ENCODE results near the gene MAPK10.

Gene MAPK10

DNA sequence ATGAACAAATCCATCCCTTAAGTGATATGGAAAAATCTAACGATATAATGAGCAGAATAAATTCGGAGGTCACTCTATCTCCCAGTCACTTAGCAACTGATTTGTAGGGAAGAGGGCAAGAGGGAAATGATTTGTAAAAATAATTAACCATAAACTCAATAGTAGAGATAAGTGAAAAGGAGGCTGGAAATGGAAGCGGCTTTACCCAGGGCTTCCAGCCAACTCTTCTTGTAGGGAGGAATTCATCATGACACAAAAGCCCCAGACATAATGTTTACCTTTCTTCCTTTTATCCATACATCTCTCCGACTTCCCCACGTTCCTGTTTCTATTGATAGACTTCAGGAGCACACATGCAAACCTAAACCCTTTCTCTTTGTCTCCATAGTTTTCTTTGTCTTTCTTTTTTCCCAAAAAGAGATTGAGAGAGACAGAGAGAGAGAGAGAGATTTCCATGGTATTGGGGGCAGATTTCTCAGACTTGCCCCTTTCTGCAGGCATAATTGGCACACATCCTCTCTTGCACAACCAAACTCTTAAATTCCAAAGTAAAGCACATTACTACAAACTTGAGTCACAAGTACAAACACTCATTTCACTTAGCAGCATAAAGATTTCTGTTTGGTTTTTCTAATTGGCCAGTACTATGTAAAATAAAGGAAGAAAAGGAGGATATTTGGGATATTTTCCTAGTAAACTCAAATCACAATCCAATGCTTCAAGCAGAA is 140.9 kb downstream of the MAPK10 start (continued):
- TF ChIP-seq, protein P1, sequence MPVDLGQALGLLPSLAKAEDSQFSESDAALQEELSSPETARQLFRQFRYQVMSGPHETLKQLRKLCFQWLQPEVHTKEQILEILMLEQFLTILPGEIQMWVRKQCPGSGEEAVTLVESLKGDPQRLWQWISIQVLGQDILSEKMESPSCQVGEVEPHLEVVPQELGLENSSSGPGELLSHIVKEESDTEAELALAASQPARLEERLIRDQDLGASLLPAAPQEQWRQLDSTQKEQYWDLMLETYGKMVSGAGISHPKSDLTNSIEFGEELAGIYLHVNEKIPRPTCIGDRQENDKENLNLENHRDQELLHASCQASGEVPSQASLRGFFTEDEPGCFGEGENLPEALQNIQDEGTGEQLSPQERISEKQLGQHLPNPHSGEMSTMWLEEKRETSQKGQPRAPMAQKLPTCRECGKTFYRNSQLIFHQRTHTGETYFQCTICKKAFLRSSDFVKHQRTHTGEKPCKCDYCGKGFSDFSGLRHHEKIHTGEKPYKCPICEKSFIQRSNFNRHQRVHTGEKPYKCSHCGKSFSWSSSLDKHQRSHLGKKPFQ (tag by site-specific recombination; IDR thresholded peaks at IDR 0.05), result no peak
- TF ChIP-seq, protein P2, sequence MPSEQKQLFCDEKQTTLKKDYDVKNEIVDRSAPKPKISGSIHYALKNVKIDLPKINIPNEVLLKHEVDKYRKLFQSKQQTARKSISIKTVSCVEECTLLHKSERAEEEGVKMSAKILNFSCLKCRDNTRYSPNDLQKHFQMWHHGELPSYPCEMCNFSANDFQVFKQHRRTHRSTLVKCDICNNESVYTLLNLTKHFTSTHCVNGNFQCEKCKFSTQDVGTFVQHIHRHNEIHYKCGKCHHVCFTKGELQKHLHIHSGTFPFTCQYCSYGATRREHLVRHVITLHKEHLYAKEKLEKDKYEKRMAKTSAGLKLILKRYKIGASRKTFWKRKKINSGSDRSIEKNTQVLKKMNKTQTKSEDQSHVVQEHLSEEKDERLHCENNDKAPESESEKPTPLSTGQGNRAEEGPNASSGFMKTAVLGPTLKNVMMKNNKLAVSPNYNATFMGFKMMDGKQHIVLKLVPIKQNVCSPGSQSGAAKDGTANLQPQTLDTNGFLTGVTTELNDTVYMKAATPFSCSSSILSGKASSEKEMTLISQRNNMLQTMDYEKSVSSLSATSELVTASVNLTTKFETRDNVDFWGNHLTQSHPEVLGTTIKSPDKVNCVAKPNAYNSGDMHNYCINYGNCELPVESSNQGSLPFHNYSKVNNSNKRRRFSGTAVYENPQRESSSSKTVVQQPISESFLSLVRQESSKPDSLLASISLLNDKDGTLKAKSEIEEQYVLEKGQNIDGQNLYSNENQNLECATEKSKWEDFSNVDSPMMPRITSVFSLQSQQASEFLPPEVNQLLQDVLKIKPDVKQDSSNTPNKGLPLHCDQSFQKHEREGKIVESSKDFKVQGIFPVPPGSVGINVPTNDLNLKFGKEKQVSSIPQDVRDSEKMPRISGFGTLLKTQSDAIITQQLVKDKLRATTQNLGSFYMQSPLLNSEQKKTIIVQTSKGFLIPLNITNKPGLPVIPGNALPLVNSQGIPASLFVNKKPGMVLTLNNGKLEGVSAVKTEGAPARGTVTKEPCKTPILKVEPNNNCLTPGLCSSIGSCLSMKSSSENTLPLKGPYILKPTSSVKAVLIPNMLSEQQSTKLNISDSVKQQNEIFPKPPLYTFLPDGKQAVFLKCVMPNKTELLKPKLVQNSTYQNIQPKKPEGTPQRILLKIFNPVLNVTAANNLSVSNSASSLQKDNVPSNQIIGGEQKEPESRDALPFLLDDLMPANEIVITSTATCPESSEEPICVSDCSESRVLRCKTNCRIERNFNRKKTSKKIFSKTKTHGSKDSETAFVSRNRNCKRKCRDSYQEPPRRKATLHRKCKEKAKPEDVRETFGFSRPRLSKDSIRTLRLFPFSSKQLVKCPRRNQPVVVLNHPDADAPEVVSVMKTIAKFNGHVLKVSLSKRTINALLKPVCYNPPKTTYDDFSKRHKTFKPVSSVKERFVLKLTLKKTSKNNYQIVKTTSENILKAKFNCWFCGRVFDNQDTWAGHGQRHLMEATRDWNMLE (tag by site-specific recombination; conservative IDR thresholded peaks at IDR 0.05; ENCODE audit: low read depth), result no peak
- TF ChIP-seq, protein P3, sequence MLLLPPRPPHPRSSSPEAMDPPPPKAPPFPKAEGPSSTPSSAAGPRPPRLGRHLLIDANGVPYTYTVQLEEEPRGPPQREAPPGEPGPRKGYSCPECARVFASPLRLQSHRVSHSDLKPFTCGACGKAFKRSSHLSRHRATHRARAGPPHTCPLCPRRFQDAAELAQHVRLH (tag by site-specific recombination; IDR thresholded peaks at IDR 0.05), result no peak

DNA sequence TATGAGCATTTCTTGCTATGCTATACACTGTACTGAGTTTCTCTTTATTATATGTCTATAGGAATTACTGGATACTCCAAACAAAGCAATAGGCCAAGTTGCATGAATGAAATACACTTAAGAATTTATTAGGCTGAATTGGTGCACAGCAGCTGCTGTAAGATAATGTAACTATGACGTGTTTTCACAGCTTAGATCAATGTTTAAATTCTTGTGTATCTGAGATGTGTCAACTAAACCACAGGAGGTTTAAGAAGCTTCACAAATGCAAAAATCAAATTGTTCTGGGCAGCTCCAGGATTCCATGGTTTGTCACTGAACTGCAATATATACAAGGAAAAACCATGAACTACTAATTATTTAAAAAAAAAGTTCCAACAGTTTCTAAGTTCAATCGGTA is 156.7 kb downstream of the MAPK10 start:
- no peak overlapping the region for H3K4me3 ChIP-seq (ENCODE audit: low read depth, low read length)
- ChIA-PET POLR2A (no interaction called here), CTCF (no interaction called here)
- no peaks in the 10 kb centered on the region for H3K36me3 ChIP-seq (ENCODE audit: control insufficient read depth in 2 of 2, insufficient read depth in 1 of 2, low read length in 2 of 2)
- H3K4me1 ChIP-seq (ENCODE audit: control insufficient read depth, insufficient read depth, low read length), result no peaks in the 10 kb centered on the region
- no peaks in the 10 kb centered on the region for H3K9me3 ChIP-seq (ENCODE audit: control insufficient read depth, insufficient read depth, low read depth, low read length)
- H3K27ac ChIP-seq (ENCODE audit: extremely low read depth, low read depth, low read length), result no peak overlapping the region
- TF ChIP-seq ZNF112 (tag by site-specific recombination; IDR thresholded peaks at IDR 0.05), result no peak
- no peak for TF ChIP-seq ZNF366 (tag by site-specific recombination; conservative IDR thresholded peaks at IDR 0.05)
- no peak for TF ChIP-seq ZNF768 (tag by site-specific recombination; IDR thresholded peaks at IDR 0.05)
- TF ChIP-seq ZNF202 (tag by site-specific recombination; IDR thresholded peaks at IDR 0.05; ENCODE audit: borderline replicate concordance), result no peak
- no peak for TF ChIP-seq ZNF549 (tag by site-specific recombination; IDR thresholded peaks at IDR 0.05)
- TF ChIP-seq, protein P4, sequence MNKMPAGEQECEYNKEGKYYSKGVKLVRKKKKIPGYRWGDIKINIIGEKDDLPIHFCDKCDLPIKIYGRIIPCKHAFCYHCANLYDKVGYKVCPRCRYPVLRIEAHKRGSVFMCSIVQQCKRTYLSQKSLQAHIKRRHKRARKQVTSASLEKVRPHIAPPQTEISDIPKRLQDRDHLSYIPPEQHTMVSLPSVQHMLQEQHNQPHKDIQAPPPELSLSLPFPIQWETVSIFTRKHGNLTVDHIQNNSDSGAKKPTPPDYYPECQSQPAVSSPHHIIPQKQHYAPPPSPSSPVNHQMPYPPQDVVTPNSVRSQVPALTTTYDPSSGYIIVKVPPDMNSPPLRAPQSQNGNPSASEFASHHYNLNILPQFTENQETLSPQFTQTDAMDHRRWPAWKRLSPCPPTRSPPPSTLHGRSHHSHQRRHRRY (tag by site-specific recombination; IDR thresholded peaks at IDR 0.05), result no peak
- no peak for TF ChIP-seq ZFP37 (tag by site-specific recombination; IDR thresholded peaks at IDR 0.05)
- TF ChIP-seq, protein P2 (tag by site-specific recombination; conservative IDR thresholded peaks at IDR 0.05; ENCODE audit: low read depth), result no peak
- no peak for TF ChIP-seq ZFHX2 (tag by site-specific recombination; conservative IDR thresholded peaks at IDR 0.05)
- TF ChIP-seq ZNF121 (tag by site-specific recombination; IDR thresholded peaks at IDR 0.05), result no peak
- TF ChIP-seq, protein P5, sequence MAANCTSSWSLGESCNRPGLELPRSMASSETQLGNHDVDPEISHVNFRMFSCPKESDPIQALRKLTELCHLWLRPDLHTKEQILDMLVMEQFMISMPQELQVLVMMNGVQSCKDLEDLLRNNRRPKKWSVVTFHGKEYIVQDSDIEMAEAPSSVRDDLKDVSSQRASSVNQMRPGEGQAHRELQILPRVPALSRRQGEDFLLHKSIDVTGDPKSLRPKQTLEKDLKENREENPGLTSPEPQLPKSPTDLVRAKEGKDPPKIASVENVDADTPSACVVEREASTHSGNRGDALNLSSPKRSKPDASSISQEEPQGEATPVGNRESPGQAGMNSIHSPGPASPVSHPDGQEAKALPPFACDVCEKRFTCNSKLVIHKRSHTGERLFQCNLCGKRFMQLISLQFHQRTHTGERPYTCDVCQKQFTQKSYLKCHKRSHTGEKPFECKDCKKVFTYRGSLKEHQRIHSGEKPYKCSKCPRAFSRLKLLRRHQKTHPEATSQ (tag by site-specific recombination; IDR thresholded peaks at IDR 0.05), result no peak
- TF ChIP-seq ZNF394 (tag by site-specific recombination; IDR thresholded peaks at IDR 0.05; ENCODE audit: borderline replicate concordance), result no peak
- TF ChIP-seq, protein P6, sequence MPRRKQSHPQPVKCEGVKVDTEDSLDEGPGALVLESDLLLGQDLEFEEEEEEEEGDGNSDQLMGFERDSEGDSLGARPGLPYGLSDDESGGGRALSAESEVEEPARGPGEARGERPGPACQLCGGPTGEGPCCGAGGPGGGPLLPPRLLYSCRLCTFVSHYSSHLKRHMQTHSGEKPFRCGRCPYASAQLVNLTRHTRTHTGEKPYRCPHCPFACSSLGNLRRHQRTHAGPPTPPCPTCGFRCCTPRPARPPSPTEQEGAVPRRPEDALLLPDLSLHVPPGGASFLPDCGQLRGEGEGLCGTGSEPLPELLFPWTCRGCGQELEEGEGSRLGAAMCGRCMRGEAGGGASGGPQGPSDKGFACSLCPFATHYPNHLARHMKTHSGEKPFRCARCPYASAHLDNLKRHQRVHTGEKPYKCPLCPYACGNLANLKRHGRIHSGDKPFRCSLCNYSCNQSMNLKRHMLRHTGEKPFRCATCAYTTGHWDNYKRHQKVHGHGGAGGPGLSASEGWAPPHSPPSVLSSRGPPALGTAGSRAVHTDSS (tag by site-specific recombination; IDR thresholded peaks at IDR 0.05), result no peak
- TF ChIP-seq, protein P7, sequence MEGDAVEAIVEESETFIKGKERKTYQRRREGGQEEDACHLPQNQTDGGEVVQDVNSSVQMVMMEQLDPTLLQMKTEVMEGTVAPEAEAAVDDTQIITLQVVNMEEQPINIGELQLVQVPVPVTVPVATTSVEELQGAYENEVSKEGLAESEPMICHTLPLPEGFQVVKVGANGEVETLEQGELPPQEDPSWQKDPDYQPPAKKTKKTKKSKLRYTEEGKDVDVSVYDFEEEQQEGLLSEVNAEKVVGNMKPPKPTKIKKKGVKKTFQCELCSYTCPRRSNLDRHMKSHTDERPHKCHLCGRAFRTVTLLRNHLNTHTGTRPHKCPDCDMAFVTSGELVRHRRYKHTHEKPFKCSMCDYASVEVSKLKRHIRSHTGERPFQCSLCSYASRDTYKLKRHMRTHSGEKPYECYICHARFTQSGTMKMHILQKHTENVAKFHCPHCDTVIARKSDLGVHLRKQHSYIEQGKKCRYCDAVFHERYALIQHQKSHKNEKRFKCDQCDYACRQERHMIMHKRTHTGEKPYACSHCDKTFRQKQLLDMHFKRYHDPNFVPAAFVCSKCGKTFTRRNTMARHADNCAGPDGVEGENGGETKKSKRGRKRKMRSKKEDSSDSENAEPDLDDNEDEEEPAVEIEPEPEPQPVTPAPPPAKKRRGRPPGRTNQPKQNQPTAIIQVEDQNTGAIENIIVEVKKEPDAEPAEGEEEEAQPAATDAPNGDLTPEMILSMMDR (tag by site-specific recombination; IDR thresholded peaks at IDR 0.05), result no peak

All from HEK293 (cell line).